ENCODE results near the gene SLC1A2.

DNA sequence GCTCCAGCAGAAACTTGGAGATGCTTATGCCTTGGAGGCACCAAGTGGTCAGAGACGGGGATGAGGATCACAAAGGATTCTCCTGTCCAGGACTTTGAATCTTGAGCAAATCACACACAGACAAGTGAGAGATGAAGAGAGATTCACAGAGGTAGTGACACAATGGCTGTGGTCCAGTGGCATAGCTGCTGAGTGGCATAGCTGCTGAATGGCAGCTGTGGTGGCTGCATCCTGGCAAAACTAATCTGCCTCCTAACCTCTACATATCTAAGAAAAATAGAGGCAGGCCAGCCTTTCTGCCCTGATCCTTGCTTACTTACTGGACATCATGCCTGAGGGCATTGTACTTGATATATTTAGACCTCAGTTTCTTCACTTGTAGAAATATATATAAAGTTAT lies 177.8 kb downstream of the SLC1A2 start:
- no peak for TF ChIP-seq POLR2A (IDR thresholded peaks at IDR 0.05; ENCODE audit: low read depth, low read length)
- TF ChIP-seq, protein P1, sequence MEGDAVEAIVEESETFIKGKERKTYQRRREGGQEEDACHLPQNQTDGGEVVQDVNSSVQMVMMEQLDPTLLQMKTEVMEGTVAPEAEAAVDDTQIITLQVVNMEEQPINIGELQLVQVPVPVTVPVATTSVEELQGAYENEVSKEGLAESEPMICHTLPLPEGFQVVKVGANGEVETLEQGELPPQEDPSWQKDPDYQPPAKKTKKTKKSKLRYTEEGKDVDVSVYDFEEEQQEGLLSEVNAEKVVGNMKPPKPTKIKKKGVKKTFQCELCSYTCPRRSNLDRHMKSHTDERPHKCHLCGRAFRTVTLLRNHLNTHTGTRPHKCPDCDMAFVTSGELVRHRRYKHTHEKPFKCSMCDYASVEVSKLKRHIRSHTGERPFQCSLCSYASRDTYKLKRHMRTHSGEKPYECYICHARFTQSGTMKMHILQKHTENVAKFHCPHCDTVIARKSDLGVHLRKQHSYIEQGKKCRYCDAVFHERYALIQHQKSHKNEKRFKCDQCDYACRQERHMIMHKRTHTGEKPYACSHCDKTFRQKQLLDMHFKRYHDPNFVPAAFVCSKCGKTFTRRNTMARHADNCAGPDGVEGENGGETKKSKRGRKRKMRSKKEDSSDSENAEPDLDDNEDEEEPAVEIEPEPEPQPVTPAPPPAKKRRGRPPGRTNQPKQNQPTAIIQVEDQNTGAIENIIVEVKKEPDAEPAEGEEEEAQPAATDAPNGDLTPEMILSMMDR (IDR thresholded peaks at IDR 0.05; ENCODE audit: extremely low read depth in 1 of 2, insufficient read depth in 1 of 2, low read depth in 1 of 2, low read length in 2 of 2): no peak
- TF ChIP-seq POLR2AphosphoS5 (IDR thresholded peaks at IDR 0.05; ENCODE audit: insufficient read depth, low read depth, low read length): no peak
- TF ChIP-seq EZH2 (IDR thresholded peaks at IDR 0.05; ENCODE audit: borderline replicate concordance, low read depth, low read length, severe bottlenecking): no peak
- TF ChIP-seq, protein P2, sequence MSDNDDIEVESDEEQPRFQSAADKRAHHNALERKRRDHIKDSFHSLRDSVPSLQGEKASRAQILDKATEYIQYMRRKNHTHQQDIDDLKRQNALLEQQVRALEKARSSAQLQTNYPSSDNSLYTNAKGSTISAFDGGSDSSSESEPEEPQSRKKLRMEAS (IDR thresholded peaks at IDR 0.05; ENCODE audit: insufficient read depth, insufficient read length): no peak
- TF ChIP-seq FOS (IDR thresholded peaks at IDR 0.05; ENCODE audit: borderline replicate concordance, insufficient read depth, low read length): no peak
- TF ChIP-seq GATA2 (IDR thresholded peaks at IDR 0.05; ENCODE audit: insufficient read depth, insufficient read length, low read depth, low read length): no peak

All from endothelial cell of umbilical vein (primary cell).